Mononuclear cell (primary cell): ENCODE measurements around the gene COQ8B. TPM values are rescaled to one million over a fixed set of nuclear protein-coding genes. Genes with fewer than 3 reads are reported as not detected.

Experiments used
- H3K27me3 ChIP-seq: 2 replicates; pipeline ENCODE4 v1.6.0; 2011; ENCODE audit warnings: low read length, control low read depth; ENCODE audit not compliant: insufficient read depth
- H3K4me1 ChIP-seq: 2 replicates; pipeline ENCODE4 v1.5.1; 2011; ENCODE audit warnings: mild to moderate bottlenecking, low read length, control low read depth; ENCODE audit not compliant: insufficient read depth
- H3K4me3 ChIP-seq: 2 replicates; pipeline ENCODE4 v1.5.1; 2011; ENCODE audit warnings: mild to moderate bottlenecking, low read length, moderate library complexity
- H3K9me3 ChIP-seq: 2 replicates; pipeline ENCODE4 v1.5.1; 2011; ENCODE audit warnings: low read depth, mild to moderate bottlenecking, control low read depth, low read length
- total RNA-seq: library from RNA; depleted of rRNA; stranded (reverse); fragments of >200 nt; gene quantifications from one replicate; pipeline ENCODE4 v1.2.3, GENCODE V29; 2012

COQ8B gene
- total RNA-seq, 1 donor = 11.9 TPM

DNA sequence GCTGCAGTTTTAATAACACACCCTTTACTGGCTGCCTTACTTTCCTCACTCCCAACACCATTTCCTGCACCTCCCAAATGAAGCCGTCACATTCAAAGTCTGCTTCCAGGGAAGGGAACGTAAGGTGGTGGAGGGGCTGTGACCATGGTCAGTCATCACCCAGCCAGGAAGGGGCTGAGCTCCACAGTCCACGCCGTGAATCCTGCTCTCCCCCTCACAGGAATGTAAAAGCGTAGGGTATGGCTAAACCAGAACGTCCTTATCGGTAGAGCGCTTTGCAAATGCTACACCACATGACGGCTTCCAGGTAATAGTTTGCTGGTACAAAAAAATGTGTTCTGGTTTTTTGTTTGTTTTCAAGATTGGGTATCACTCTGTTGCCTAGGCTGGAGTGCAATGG lies 33.2 kb downstream of the COQ8B start:
- Histone ChIP-seq H3K4me1 (peaks cover 7% of the 10 kb centered on the region), H3K9me3 (no peaks in the 10 kb centered on the region), H3K27me3 (no peaks in the 10 kb centered on the region), H3K4me3 (no peak overlapping the region)

DNA sequence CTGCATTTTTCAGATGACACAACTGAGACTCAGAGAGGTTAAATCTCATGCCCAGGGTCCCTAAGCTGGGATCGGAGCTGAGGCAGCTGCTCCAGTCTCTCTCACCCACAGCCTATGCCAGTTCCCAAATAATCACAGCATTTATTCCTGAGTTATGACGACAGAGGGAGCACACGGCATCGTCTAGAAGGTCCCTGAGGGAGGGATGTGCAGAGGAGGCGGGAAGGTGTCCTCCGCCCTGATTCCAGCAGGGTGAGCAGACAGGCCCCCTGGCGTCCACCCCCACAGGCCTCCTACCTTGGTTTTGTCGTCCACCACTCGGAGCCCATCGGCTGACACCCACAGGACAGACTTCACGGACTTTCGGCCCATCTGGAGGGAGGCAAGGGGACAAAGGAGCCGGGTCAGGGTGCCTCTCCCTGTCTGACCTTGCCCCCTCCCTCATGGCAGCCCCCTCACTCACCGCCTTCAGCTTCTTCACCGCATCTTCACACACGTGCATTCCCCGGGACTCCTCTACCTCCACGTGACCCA lies 34.2 kb downstream of the COQ8B start:
- H3K4me3 ChIP-seq = no peak overlapping the region
- H3K4me1 ChIP-seq = peaks cover 6% of the 10 kb centered on the region
- no peaks in the 10 kb centered on the region for H3K9me3 ChIP-seq
- H3K27me3 ChIP-seq = no peaks in the 10 kb centered on the region

DNA sequence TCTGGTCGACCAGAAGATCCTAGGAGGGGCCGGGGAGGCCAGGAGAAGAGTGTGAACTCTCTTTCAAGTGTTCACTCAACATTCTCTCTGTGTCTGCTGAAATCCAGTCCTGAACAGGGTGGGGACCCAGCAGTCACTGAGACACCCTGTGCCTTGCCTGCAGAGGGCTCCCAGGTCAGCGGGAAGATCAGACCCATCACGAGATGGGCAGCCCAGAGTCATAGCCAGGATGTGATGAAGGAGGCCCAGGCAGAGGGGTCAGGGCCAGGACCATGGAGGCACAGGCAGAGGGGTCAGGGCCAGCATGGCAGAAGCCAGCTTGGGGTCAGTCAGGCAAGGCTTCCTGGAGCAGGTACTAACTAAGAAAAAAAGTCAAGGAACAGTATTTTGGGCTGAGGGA lies 35.6 kb downstream of the COQ8B start:
- Histone ChIP-seq H3K9me3 (no peaks in the 10 kb centered on the region), H3K4me3 (no peak overlapping the region), H3K27me3 (no peaks in the 10 kb centered on the region), H3K4me1 (no peaks in the 10 kb centered on the region)

DNA sequence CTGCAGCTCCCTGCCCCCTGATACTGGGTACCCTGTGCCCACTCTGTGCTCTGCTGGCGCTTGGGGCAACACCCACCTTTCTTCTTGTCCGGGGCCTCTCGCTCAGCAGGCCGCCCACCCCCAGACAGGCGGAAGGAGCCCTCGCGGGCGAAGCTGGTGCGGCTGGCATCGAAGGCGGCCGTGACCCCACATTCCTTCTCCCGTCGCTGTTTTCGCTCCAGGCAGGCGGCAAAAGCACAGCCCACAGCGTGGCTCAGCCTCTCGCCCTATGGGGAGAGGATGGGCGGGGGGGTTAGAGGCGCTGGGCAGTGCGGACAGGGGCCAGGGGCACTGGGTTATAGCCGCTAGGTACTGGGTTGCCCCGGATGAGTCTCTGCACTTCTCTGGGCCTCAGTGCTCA lies 39.5 kb downstream of the COQ8B start:
- H3K4me3 ChIP-seq = no peak overlapping the region
- no peaks in the 10 kb centered on the region for H3K9me3 ChIP-seq
- peaks cover 11% of the 10 kb centered on the region for H3K4me1 ChIP-seq
- H3K27me3 ChIP-seq = no peaks in the 10 kb centered on the region

DNA sequence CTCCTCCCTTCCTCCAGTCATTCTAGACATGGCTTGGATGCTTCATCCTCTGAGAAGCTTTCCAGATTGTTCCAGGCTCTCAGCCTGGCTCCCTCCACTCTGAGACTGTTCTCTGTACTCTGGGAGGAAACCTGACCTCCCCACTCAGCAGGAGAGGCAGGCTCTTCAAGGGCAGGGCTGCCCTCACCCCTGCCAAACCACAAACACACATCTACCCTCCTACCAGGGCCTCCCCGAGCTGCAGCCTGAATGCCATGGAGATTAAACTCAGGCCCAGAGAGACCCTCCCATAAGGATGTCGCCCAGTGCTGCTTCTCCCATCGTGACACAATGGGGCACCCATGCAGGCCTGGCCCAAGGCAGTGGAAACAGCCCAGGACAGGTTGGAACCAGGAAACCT lies 42.4 kb downstream of the COQ8B start:
- H3K9me3 ChIP-seq = peaks cover under 1% of the 10 kb centered on the region

DNA sequence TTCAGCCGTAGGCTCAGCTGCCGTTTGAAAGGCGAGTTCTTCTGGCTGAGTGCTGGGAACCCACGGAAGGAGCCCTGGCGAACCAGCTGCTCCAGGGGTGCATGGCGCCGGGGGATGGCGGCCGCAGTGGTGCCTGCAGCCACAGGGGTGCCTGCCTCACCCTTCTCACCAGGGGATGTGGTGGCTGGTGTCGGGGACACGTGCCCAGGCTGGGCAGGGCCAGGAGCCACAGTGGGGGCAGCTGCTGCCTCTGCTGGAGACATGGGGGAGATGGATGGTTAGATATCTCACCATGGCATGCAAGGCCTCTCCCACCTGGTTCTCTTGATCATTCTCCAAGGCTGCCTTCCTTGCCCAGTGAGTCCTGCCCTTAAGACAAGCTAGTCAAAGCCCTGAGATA lies 43.3 kb downstream of the COQ8B start:
- H3K9me3 ChIP-seq = peaks cover 5% of the 10 kb centered on the region
- no peaks in the 10 kb centered on the region for H3K27me3 ChIP-seq
- peaks cover 11% of the 10 kb centered on the region for H3K4me1 ChIP-seq
- no peak overlapping the region for H3K4me3 ChIP-seq

More for the DNA sequence above, 42.4 kb downstream of the COQ8B start:
- Histone ChIP-seq H3K4me1 (peaks cover 11% of the 10 kb centered on the region), H3K4me3 (no peak overlapping the region), H3K27me3 (no peaks in the 10 kb centered on the region)

DNA sequence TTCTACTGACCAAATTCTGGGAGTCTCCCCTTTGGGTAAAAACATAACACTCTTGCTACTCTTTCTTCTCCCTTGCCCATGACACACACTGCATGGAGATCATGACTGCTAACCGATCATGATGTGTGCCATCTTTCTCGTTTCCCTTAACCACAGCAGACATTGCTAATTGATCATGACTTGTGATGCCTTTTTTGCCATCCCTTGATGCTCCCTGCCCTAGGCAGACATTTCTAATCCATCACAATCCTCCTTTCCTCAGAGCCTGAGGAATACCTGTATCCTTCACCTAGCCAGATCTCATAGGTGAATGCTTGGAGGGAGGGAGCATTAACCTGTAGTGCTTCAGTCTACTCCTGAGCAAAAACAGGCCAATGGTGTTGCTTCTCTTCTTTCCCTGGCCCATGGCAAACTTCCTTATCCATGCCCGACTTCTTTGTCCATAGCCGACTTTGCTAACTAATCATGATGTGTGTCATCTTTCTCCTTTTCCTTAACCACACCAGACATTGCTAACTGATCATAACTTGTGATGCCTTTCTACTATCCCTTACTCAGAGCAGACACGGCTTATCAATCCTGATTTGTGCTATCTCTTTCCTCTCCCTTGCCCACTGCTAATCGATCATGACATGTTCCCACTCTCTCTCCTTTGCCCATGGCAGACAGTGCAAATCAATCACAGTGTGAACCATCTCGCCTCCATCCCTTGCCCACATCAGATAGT lies 44.0 kb downstream of the COQ8B start:
- H3K27me3 ChIP-seq = no peaks in the 10 kb centered on the region
- no peak overlapping the region for H3K4me3 ChIP-seq
- H3K4me1 ChIP-seq = peaks cover 11% of the 10 kb centered on the region
- peaks cover 5% of the 10 kb centered on the region for H3K9me3 ChIP-seq

DNA sequence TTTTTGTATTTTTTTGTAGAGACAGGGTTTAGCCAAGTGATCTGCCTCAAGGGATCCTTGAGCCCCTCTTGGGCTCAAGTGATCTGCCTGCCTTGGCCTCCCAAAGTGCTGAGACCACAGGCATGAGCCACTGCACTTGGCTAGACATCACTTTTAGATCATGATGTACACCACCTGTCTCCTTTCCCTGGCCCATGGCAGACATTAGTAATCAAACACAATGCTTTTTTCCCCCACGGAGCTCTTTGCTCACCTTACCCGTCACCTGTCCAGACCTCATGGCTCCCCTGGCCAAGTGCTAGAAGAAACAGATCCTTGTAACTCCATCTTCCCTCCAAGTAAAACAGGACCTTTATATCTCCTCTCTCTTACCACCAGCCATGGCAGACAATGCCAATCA lies 44.6 kb downstream of the COQ8B start:
- peaks cover 5% of the 10 kb centered on the region for H3K9me3 ChIP-seq

DNA sequence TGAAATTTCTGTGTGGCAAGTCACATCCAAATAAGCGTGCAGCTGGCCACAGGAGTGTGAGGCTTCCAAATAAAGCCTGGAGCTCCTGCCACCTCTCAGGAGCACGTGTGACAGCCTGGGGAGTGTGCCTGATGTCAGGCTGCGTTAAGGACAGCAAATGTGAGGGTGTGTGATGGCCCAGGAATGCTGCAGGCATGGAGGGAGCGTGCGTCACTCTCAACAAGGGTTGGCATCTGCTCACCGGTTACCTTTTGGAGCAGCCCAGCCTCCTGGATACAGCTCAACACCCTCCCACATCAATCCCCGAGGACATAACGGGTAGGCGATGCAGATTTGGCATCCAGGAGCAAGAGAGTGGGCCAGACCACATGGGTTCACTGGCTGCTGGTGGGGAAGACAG lies 45.3 kb downstream of the COQ8B start:
- H3K9me3 ChIP-seq = peaks cover 5% of the 10 kb centered on the region
- no peaks in the 10 kb centered on the region for H3K27me3 ChIP-seq
- H3K4me3 ChIP-seq = no peak overlapping the region
- H3K4me1 ChIP-seq = peaks cover 11% of the 10 kb centered on the region

More for the DNA sequence above, 44.6 kb downstream of the COQ8B start:
- Histone ChIP-seq H3K4me1 (peaks cover 11% of the 10 kb centered on the region), H3K27me3 (no peaks in the 10 kb centered on the region), H3K4me3 (no peak overlapping the region)

DNA sequence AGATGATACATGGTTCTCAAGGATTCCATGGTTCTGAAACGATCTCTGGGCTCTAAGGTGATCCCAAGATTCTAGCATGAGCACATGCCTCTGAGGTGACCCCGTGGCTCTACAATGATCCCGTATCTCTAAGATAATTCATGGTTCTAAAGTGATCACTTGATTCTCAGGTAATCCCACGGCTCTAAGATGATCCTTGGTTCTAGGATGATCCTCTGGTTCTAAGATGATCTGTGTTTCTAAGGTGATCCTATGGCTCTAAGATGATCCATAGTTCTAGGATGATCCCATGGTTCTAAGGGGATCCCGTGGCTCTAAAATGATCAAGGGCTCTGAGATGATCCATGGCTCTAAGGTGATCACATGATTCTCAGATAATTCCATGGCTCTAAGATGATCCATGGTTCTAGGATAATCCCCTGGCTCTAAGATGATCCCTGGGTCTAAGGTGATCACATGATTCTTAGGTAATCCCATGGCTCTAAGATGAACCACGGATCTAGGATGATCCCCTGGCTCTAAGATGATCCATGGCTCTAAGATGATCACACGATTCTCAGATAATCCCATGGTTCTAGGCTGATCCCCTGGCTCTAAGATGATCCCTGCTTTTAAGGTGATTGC lies 47.6 kb downstream of the COQ8B start:
- Histone ChIP-seq H3K27me3 (no peaks in the 10 kb centered on the region), H3K9me3 (peaks cover 5% of the 10 kb centered on the region), H3K4me1 (peaks cover 6% of the 10 kb centered on the region), H3K4me3 (no peak overlapping the region)

DNA sequence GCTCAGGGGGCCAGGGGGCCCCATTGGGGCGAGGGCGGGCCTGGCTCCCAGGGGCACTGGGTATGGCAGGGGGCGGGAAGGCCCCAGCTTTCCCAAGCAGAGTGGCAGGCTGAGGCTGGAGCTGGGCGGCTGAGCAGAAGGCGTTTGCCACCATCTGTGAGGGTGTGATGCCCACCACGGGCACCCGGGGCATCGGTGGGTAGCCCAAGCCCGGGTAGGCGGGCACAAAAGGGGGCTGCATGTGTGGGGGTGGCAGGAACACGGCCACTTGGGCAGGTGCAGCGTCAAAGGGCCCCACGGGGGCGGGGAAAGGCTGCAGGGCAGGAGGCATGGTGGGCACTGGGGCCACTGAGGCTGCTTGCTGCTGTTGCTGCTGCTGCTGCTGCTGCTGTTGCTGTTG lies 49.1 kb downstream of the COQ8B start:
- no peaks in the 10 kb centered on the region for H3K27me3 ChIP-seq
- peaks cover 5% of the 10 kb centered on the region for H3K9me3 ChIP-seq
- no peak overlapping the region for H3K4me3 ChIP-seq
- peaks cover 8% of the 10 kb centered on the region for H3K4me1 ChIP-seq

DNA sequence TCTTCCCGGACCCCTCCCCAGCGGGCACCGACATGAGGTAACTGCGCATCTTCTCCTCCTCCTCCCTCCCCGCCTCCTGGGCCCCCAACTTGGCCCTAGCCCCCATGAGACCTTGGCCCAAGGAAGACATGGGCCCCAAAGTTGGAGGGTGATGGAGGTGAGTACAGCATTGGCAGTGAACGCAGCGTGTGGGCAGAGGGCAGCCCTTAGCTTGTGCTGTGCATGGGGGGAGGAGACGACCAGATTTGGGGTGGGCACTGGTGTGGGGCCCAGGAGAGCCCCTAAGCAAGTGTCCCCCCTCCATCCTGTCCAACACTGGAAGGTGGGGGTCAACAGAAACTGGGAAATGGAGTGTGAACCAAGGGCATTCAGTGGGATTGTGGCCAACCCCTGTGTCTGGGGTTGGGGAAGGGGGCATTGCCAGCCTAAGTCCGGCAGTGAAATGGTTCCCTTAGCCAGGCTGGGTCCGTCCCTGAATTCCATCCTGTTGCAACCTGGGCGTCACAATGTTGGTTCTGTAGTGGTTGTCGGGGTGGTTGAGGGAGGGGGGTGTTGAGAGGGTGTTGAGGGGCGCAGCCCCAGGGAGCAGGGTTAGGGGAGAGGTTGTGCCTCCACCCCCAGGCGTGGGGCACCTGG lies 49.8 kb downstream of the COQ8B start:
- H3K4me1 ChIP-seq = peaks cover 8% of the 10 kb centered on the region
- H3K4me3 ChIP-seq = no peak overlapping the region
- peaks cover 5% of the 10 kb centered on the region for H3K9me3 ChIP-seq
- no peaks in the 10 kb centered on the region for H3K27me3 ChIP-seq

DNA sequence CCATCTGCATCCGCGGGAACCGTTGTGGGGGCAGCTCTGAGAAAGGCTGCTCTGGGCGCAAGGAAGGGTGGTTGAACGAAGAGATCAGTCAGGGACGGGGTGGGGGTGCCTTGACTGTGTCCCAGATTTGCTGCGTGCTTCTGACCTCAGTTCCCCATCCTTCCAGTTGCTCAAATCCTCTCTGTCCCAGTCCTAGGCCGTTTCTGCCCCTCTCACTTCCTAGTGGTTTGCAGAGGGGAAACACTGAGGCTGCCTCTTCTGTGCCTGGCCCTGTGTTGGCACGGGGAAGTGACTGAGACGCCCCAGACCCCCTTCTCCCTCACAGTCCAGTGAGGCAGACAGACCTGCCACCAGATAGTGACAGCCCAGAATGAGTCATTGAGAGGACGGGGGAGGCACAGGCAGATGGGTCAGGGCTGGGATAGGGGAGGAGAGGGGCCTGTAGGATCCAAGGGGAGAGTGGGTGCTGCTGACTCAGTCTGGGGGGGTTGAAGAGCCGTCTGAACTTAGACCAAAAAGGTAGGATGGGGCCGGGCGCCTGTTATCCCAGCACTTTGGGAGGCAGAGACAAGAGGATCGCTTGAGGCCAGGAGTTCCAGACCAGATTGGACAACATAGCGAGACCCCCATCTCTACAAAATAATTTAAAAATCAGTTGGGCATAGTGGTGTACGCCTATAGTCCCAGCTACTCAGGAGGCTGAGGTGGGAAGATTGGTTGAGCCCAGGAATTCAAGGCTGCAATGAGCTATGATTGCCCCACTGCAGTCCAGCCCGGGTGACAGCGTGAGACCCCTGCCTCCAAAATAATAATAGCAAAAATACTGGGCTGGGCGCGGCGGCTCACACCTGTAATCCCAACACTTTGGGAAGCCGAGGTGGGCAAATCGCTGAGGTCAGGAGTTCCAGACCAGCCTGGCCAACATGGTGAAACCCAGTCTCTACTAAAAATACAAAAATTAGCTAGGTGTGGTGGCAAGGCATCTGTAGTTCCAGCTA lies 52.7 kb downstream of the COQ8B start:
- H3K9me3 ChIP-seq = peaks cover 1% of the 10 kb centered on the region
- no peaks in the 10 kb centered on the region for H3K27me3 ChIP-seq
- H3K4me3 ChIP-seq = peak overlapping the region; percentile 57
- H3K4me1 ChIP-seq = peaks cover 8% of the 10 kb centered on the region

DNA sequence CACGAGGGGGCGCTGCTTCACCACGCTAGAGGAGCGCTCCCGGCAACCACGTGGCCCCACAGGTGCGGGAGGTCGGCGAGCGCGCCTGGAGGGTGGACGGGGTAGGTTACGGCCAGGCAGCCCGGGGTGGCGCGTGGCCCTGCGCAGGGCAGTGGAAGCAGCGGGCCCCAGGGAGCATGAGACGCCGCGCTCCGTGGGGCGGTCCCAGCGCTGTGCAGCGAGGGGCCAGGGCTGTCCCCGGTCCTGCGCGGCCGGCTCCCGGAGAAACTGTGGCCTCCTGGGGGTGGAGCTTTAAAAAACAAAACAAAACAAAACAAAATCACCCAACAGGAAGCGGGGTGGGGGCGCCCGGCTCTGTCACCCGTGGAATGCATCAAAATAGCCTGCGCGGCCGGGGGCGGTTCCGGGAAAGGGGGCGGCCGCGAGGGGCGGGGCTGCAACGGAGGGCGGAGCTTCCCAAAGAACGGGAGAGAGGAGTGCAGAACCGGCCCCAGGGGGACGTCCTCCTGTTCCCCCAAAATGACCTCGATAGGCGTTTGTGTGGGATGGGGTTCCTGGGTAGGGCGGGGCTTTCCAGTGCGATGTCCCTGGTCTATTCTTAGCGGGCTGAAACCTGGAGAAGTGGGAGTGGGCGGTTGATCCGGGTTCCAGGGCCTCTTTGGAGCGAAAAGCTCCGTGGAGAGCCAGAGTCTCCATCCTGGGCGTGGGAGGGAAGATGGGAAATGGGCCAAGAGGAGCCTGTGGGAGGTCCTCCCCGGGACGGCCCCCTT lies 53.6 kb downstream of the COQ8B start:
- Histone ChIP-seq H3K4me1 (peaks cover 8% of the 10 kb centered on the region), H3K9me3 (no peaks in the 10 kb centered on the region), H3K27me3 (no peaks in the 10 kb centered on the region), H3K4me3 (peak overlapping the region; percentile 57)
